ENCODE results near the gene POLR1C. TPM values are rescaled to one million over a fixed set of nuclear protein-coding genes. Genes with fewer than 3 reads are reported as not detected.

Gene POLR1C
- total RNA-seq, 4 donors from 2014 or later = 7.4 to 24.7 (median 15.5) TPM

GRCh38 chr6:43475516-43475915, 41.4 kb upstream of the POLR1C start:
- Histone ChIP-seq H3K9me3 (no peaks in the 10 kb centered on the region), H3K4me3 (no peak overlapping the region), H3K36me3 (no peaks in the 10 kb centered on the region), H3K27me3 (no peaks in the 10 kb centered on the region), H3K4me1 (peaks cover 7 to 20% (median 13%) of the 10 kb centered on the region in 4 donors), H3K27ac (no peak overlapping the region)
- 82 to 100% methylated on average over 1 to 6 of the region's 6 CpGs for WGBS, 2 donors (ENCODE audit: low coverage in 1 of 2)
- intact Hi-C loops (cut with DNase I; ENCODE audit: low total_unique reads) = no loop called here
- in situ Hi-C loops (cut with MboI; ENCODE audit: low pct_ligation_motif_present in 1 of 4, low pct_unique_long_range_greater_than_20kb in 1 of 4, low sequenced_read_pairs in 3 of 4) = no loop called here
- no peak for DNase-seq
- TF ChIP-seq EP300 (IDR thresholded peaks at IDR 0.05; ENCODE audit: low read depth) (no peak), CTCF (IDR thresholded peaks at IDR 0.05) (no peak)

- intact Hi-C loops (cut with DNase I; ENCODE audit: low total_unique reads) (no loop called here), in situ Hi-C loops (cut with MboI; ENCODE audit: low pct_ligation_motif_present in 1 of 4, low pct_unique_long_range_greater_than_20kb in 1 of 4, low sequenced_read_pairs in 3 of 4) (no loop called here)
- peak overlapping the region; percentile 81 to 87 (median 84) for H3K27ac ChIP-seq
- H3K27me3 ChIP-seq = no peaks in the 10 kb centered on the region
- 10 to 30% methylated on average over 2 of the region's 2 CpGs for WGBS, 2 donors (ENCODE audit: low coverage in 1 of 2)
- H3K36me3 ChIP-seq = no peaks in the 10 kb centered on the region
- peak overlapping the region in 3 of 4 donors; percentile 65 to 77 (median 74) for H3K4me3 ChIP-seq
- peaks cover 7 to 22% (median 13%) of the 10 kb centered on the region in 4 donors for H3K4me1 ChIP-seq
- no peak for DNase-seq
- H3K9me3 ChIP-seq = no peaks in the 10 kb centered on the region
- no peak for TF ChIP-seq CTCF (IDR thresholded peaks at IDR 0.05)
- TF ChIP-seq EP300 (IDR thresholded peaks at IDR 0.05; ENCODE audit: low read depth) = no peak
- TF ChIP-seq POLR2A (IDR thresholded peaks at IDR 0.05) = no peak
- TF ChIP-seq POLR2AphosphoS5 (IDR thresholded peaks at IDR 0.05) = no peak
These were observed 40.1 kb upstream of the POLR1C start for GRCh38 chr6:43476746-43477145.

- DNase-seq = peak; percentile 96
- peak within 1 kb of the TSS; percentile 81 to 87 (median 84) for H3K27ac ChIP-seq
- H3K9me3 ChIP-seq = no peaks in the 10 kb centered on the region
- WGBS, 2 donors (ENCODE audit: low coverage in 1 of 2) = 2% methylated on average over 8 to 34 of the region's 34 CpGs
- peaks cover 7 to 22% (median 13%) of the 10 kb centered on the region in 4 donors for H3K4me1 ChIP-seq
- H3K4me3 ChIP-seq = peak within 1 kb of the TSS; percentile 65 to 78 (median 76)
- TF ChIP-seq CTCF (IDR thresholded peaks at IDR 0.05) (no peak), POLR2A (IDR thresholded peaks at IDR 0.05) (peak; percentile 81), POLR2AphosphoS5 (IDR thresholded peaks at IDR 0.05) (peak; percentile 87 to 92 (median 90)), EP300 (IDR thresholded peaks at IDR 0.05; ENCODE audit: low read depth) (no peak)
- no peaks in the 10 kb centered on the region for H3K36me3 ChIP-seq
- intact Hi-C loops (cut with DNase I; ENCODE audit: low total_unique reads) = no loop called here
- no peaks in the 10 kb centered on the region for H3K27me3 ChIP-seq
- in situ Hi-C loops (cut with MboI; ENCODE audit: low pct_ligation_motif_present in 1 of 4, low pct_unique_long_range_greater_than_20kb in 1 of 4, low sequenced_read_pairs in 3 of 4) = no loop called here
These were observed 39.5 kb upstream of the POLR1C start, which contains the start of gene TJAP1 for GRCh38 chr6:43477235-43478007. TJAP1 (plus strand) TSS chr6:43477570; CDS start chr6:43499002, 21,432 bp downstream.

GRCh38 chr6:43478008-43478372, 38.9 kb upstream of the POLR1C start:
- Histone ChIP-seq H3K27me3 (no peaks in the 10 kb centered on the region), H3K4me3 (peak overlapping the region; percentile 65 to 78 (median 76)), H3K27ac (peak overlapping the region; percentile 81 to 87 (median 84)), H3K36me3 (no peaks in the 10 kb centered on the region), H3K9me3 (no peaks in the 10 kb centered on the region), H3K4me1 (peaks cover 7 to 22% (median 13%) of the 10 kb centered on the region in 4 donors)
- TF ChIP-seq CTCF (IDR thresholded peaks at IDR 0.05) (no peak), EP300 (IDR thresholded peaks at IDR 0.05; ENCODE audit: low read depth) (no peak), POLR2A (IDR thresholded peaks at IDR 0.05) (no peak)
- 19% methylated on average over 3 of the region's 3 CpGs; no CpG with 5 or more reads in 1 of the 2 donors for WGBS, 2 donors (ENCODE audit: low coverage in 1 of 2)
- intact Hi-C loops (cut with DNase I; ENCODE audit: low total_unique reads) (no loop called here), in situ Hi-C loops (cut with MboI; ENCODE audit: low pct_ligation_motif_present in 1 of 4, low pct_unique_long_range_greater_than_20kb in 1 of 4, low sequenced_read_pairs in 3 of 4) (no loop called here)
- no peak for DNase-seq

Data from transverse colon (tissue), 4 donors.